SK-N-SH treated with all-trans-retinoic acid at 6 μM for 48 hours (cell line): ENCODE data around the gene BEND6.
A peak's percentile ranks its signal among the peaks of the same experiment; 100 is the strongest.

ENCODE experiments used
- ATAC-seq: fragments of 200-7000 bp; cut with Tn5 transposase; 3 replicates; pipeline ENCODE4 v1.9.1; 2020; ENCODE audit warnings: mild to moderate bottlenecking, moderate library complexity
- ARNTL ChIP-seq: fragments of 450-650 bp; formaldehyde crosslinking; IDR thresholded peaks from 2 replicates; pipeline ENCODE4 v1.5.0; 2020; ENCODE audit warnings: low read depth, mild to moderate bottlenecking, moderate library complexity, borderline replicate concordance
- BACH2 ChIP-seq: fragments of 250-450 bp; sonication (Bioruptor Pico); IDR thresholded peaks from 2 replicates; pipeline ENCODE4 v1.9.0; 2021; ENCODE audit warnings: mild to moderate bottlenecking, borderline replicate concordance
- CSDC2 ChIP-seq: fragments of 250-450 bp; sonication (Bioruptor Pico); IDR thresholded peaks from 2 replicates; pipeline ENCODE4 v1.5.0; 2020; ENCODE audit warnings: mild to moderate bottlenecking, moderate library complexity
- ESRRG ChIP-seq: fragments of 250-450 bp; sonication (Bioruptor Pico); IDR thresholded peaks from 2 replicates; pipeline ENCODE4 v1.6.1; 2021; ENCODE audit warnings: mild to moderate bottlenecking
- GLIS3 ChIP-seq: fragments of 250-450 bp; sonication (Bioruptor Pico); IDR thresholded peaks from 2 replicates; pipeline ENCODE4 v1.5.0; 2020; ENCODE audit warnings: mild to moderate bottlenecking, moderate library complexity
- ISL1 ChIP-seq: fragments of 250-450 bp; sonication (Bioruptor Pico); IDR thresholded peaks from 2 replicates; pipeline ENCODE4 v2.1.2; 2022; ENCODE audit warnings: mild to moderate bottlenecking, moderate library complexity
- OSR1 ChIP-seq: fragments of 250-450 bp; sonication (Bioruptor Pico); IDR thresholded peaks from 2 replicates; pipeline ENCODE4 v1.8.0; 2022; ENCODE audit warnings: moderate library complexity, mild to moderate bottlenecking, inconsistent platforms
- PPARA ChIP-seq: fragments of 250-450 bp; sonication (Bioruptor Pico); IDR thresholded peaks from 2 replicates; pipeline ENCODE4 v1.5.0; 2020; ENCODE audit warnings: mild to moderate bottlenecking, borderline replicate concordance
- RARB ChIP-seq: fragments of 250-450 bp; sonication (Bioruptor Pico); IDR thresholded peaks from 2 replicates; pipeline ENCODE4 v1.8.0; 2021; ENCODE audit warnings: mild to moderate bottlenecking, moderate library complexity
- SNAI2 ChIP-seq: fragments of 250-450 bp; sonication (Bioruptor Pico); IDR thresholded peaks from 2 replicates; pipeline ENCODE4 v1.5.0; 2020; ENCODE audit warnings: mild to moderate bottlenecking, moderate library complexity
- TCF4 ChIP-seq: fragments of 250-450 bp; sonication (Bioruptor Pico); IDR thresholded peaks from 2 replicates; pipeline ENCODE4 v1.8.0; 2021; ENCODE audit warnings: mild to moderate bottlenecking, moderate library complexity, borderline replicate concordance
- TOX ChIP-seq: fragments of 250-450 bp; sonication (Bioruptor Pico); IDR thresholded peaks from 2 replicates; pipeline ENCODE4 v1.8.0; 2021; ENCODE audit warnings: mild to moderate bottlenecking, moderate library complexity, borderline replicate concordance
- ZC3H10 ChIP-seq: fragments of 250-450 bp; sonication (Bioruptor Pico); IDR thresholded peaks from 2 replicates; pipeline ENCODE4 v1.5.1; 2021; ENCODE audit warnings: mild to moderate bottlenecking, moderate library complexity
- ZFP3 ChIP-seq: fragments of 250-450 bp; sonication (Bioruptor Pico); IDR thresholded peaks from 2 replicates; pipeline ENCODE4 v1.5.0; 2020; ENCODE audit warnings: mild to moderate bottlenecking, moderate library complexity
- ZFP30 ChIP-seq: fragments of 450-650 bp; formaldehyde crosslinking; IDR thresholded peaks from 2 replicates; pipeline ENCODE4 v1.5.0; 2022; ENCODE audit warnings: mild to moderate bottlenecking, moderate library complexity
- ZNF565 ChIP-seq: fragments of 450-650 bp; formaldehyde crosslinking; conservative IDR thresholded peaks from 2 replicates; pipeline ENCODE4 v1.5.0; 2020; ENCODE audit warnings: low read depth, mild to moderate bottlenecking, moderate library complexity
- ZNF8 ChIP-seq: fragments of 450-650 bp; formaldehyde crosslinking; IDR thresholded peaks from 2 replicates; pipeline ENCODE4 v1.5.0; 2020; ENCODE audit warnings: mild to moderate bottlenecking, moderate library complexity
- TF ChIP-seq, protein P1 (sequence below): fragments of 250-450 bp; sonication (Bioruptor Pico); IDR thresholded peaks from 2 replicates; pipeline ENCODE4 v1.5.1; 2021; ENCODE audit warnings: mild to moderate bottlenecking, moderate library complexity
- TF ChIP-seq, protein P2 (sequence below): fragments of 250-450 bp; sonication (Bioruptor Pico); IDR thresholded peaks from 2 replicates; pipeline ENCODE4 v1.5.0; 2020; ENCODE audit warnings: mild to moderate bottlenecking, moderate library complexity
- TF ChIP-seq, protein P3 (sequence below): fragments of 250-450 bp; sonication (Bioruptor Pico); IDR thresholded peaks from 2 replicates; pipeline ENCODE4 v1.5.1; 2020; ENCODE audit warnings: low read depth, mild to moderate bottlenecking, moderate library complexity
- TF ChIP-seq, protein P4 (sequence below): fragments of 250-450 bp; sonication (Bioruptor Pico); IDR thresholded peaks from 2 replicates; pipeline ENCODE4 v1.8.0; 2020; ENCODE audit warnings: mild to moderate bottlenecking, moderate library complexity, borderline replicate concordance
- TF ChIP-seq, protein P5 (sequence below): fragments of 250-450 bp; sonication (Bioruptor Pico); IDR thresholded peaks from 2 replicates; pipeline ENCODE4 v1.8.0; 2021; ENCODE audit warnings: low read depth, mild to moderate bottlenecking, moderate library complexity, borderline replicate concordance

BEND6 gene

DNA sequence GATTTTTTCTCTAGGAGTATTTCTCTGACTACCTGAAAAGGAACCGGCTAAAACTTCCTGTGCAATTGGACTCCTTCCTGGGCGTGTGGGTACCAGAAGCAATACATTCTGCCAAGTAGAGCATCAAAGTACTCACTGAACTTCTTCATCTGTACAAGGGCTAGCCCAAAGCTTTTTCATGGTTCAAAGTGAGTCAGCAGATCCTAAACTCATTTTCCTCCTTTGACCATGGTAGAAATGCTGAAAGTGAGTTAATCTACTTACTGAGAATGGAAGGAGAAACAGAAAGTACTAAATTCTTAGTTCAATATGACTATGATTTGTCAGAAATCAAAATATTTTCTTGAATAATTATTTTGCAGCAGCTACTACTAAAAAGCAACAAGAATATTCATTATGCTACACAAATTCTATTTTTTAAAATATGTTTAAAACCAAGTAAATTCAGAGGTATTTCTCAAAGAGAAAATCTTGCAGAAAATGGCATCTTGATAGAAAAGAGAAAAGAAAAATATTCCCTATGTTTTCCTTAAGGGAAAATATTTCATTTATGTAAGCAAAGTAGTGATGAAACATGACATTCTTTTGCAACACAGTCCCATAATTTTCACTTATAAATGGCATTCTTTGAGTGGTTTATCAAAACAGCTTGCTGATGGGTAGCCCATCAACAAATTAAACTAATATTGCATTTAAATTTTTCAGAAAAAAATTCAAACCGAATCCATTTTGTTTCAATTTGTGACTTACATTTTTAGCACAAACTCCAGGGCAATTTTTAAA lies 3.7 kb upstream of the BEND6 start:
- no peak for TF ChIP-seq TCF4 (CRISPR knock-in tag)
- TF ChIP-seq ZC3H10: peak; percentile 5; the same call in 1 of the 2 replicates
- TF ChIP-seq PPARA (CRISPR knock-in tag): no peak
- no peak for ATAC-seq

DNA sequence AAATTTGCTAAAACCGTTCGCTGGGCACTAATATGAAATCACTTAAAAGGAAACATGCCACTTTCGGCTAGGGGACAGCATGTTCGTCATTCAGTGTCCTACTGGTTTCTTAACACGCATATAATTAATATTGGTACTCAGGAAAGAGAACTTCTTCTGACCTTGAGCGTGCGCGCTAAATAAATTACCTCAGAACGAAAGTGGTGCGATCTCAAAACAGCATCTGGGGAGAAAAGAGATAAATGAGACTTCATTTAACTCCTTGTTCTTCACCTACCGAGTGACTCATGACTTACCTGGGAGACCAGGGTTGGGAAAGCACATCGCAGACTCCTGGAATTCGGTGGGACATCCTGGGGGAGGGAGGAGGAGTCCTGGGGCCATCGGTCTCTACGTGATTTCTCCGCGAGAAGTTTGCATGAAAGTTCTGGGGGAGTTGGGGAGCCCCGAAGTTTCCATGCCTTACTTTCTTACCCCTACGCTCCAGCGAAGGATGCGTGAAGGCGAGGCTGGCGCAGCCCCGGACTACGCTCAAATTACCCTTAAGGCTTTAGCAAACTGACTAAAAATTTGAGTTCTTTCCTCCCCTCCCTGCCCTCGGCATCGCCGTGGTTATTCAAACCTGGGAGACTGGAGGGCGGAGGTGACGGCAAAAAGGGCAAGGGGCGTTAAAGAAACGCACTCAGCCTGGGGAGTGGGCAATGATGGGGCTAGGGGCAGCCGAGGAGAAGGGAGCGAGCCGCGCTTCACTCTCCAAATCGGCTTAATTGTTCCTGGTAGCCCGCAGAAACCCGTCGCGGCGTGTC lies 1.1 kb upstream of the BEND6 start:
- ATAC-seq: no peak
- no peak for TF ChIP-seq TCF4 (CRISPR knock-in tag)
- no peak for TF ChIP-seq PPARA (CRISPR knock-in tag)
- no peak for TF ChIP-seq RARB (CRISPR knock-in tag)
- no peak for TF ChIP-seq ESRRG
- no peak for TF ChIP-seq BACH2 (CRISPR knock-in tag)
- TF ChIP-seq ZNF8 (CRISPR knock-in tag): no peak
- no peak for TF ChIP-seq ZC3H10
- TF ChIP-seq, protein P1, sequence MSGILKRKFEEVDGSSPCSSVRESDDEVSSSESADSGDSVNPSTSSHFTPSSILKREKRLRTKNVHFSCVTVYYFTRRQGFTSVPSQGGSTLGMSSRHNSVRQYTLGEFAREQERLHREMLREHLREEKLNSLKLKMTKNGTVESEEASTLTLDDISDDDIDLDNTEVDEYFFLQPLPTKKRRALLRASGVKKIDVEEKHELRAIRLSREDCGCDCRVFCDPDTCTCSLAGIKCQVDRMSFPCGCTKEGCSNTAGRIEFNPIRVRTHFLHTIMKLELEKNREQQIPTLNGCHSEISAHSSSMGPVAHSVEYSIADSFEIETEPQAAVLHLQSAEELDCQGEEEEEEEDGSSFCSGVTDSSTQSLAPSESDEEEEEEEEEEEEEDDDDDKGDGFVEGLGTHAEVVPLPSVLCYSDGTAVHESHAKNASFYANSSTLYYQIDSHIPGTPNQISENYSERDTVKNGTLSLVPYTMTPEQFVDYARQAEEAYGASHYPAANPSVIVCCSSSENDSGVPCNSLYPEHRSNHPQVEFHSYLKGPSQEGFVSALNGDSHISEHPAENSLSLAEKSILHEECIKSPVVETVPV (CRISPR knock-in tag): no peak
- TF ChIP-seq OSR1: no peak
- no peak for TF ChIP-seq ARNTL (CRISPR knock-in tag)
- TF ChIP-seq ISL1 (CRISPR knock-in tag): no peak
- TF ChIP-seq, protein P2, sequence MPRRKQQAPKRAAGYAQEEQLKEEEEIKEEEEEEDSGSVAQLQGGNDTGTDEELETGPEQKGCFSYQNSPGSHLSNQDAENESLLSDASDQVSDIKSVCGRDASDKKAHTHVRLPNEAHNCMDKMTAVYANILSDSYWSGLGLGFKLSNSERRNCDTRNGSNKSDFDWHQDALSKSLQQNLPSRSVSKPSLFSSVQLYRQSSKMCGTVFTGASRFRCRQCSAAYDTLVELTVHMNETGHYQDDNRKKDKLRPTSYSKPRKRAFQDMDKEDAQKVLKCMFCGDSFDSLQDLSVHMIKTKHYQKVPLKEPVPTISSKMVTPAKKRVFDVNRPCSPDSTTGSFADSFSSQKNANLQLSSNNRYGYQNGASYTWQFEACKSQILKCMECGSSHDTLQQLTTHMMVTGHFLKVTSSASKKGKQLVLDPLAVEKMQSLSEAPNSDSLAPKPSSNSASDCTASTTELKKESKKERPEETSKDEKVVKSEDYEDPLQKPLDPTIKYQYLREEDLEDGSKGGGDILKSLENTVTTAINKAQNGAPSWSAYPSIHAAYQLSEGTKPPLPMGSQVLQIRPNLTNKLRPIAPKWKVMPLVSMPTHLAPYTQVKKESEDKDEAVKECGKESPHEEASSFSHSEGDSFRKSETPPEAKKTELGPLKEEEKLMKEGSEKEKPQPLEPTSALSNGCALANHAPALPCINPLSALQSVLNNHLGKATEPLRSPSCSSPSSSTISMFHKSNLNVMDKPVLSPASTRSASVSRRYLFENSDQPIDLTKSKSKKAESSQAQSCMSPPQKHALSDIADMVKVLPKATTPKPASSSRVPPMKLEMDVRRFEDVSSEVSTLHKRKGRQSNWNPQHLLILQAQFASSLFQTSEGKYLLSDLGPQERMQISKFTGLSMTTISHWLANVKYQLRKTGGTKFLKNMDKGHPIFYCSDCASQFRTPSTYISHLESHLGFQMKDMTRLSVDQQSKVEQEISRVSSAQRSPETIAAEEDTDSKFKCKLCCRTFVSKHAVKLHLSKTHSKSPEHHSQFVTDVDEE (CRISPR knock-in tag): no peak
- no peak for TF ChIP-seq ZNF565 (CRISPR knock-in tag)
- no peak for TF ChIP-seq TOX (CRISPR knock-in tag)
- TF ChIP-seq SNAI2 (CRISPR knock-in tag): no peak
- no peak for TF ChIP-seq CSDC2
- no peak for TF ChIP-seq ZFP30 (CRISPR knock-in tag)
- TF ChIP-seq, protein P3, sequence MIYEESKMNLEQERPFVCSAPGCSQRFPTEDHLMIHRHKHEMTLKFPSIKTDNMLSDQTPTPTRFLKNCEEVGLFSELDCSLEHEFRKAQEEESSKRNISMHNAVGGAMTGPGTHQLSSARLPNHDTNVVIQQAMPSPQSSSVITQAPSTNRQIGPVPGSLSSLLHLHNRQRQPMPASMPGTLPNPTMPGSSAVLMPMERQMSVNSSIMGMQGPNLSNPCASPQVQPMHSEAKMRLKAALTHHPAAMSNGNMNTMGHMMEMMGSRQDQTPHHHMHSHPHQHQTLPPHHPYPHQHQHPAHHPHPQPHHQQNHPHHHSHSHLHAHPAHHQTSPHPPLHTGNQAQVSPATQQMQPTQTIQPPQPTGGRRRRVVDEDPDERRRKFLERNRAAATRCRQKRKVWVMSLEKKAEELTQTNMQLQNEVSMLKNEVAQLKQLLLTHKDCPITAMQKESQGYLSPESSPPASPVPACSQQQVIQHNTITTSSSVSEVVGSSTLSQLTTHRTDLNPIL (CRISPR knock-in tag): no peak

DNA sequence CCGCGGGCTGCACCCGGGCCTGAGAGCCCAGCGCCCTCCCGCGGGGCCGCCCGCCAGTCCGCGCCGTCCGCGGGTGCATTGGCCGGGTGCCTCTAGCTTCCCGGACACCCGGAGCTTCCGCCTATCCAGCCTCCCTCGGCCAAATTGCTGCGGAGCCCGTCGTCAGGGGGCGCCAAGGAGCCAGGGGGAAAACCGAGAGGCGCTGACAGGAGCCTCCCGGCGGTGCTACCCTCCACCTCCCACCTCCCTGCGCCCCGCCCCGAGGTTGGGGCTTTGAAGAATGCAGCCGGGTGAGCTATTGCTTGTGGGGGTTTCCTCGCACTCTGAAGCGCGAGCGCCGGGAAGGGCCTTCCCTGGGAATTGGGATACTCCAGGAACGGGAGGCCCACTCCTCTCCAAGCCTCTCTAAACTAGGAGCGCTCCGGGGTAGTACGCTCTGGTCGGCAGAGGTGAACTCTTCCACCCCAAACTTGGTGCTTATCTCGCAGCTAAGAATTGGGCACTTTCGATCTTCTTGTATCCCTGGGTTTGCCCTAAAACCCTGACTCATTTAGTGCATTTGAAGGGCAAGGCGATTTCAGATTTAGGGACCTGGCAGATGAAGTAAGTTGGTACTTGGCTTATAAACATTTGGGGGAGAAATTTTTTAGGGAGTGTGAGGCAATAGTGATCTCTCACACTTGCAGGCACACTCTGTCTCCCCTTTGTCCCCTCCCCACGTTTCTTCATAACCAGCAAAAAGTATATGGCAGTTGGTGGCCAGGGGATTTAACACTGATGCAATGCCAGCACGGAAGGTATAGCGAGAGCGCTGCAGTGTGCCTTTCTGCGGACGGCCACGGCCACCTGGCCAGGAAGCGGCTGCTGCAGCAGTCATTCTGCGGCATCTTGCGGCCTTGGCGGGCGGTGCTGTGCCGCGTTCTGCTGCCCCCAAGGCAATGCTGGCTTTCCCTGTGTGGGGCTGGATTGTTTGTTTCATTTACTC lies 556 bp downstream of the BEND6 start:
- ATAC-seq: peak; percentile 77
- TF ChIP-seq ISL1 (CRISPR knock-in tag) (no peak), ZFP3 (0 out of 2 replicates have a peak, but pooled peaks have one; percentile 49)
- TF ChIP-seq, all 23 proteins: peak for 1

DNA sequence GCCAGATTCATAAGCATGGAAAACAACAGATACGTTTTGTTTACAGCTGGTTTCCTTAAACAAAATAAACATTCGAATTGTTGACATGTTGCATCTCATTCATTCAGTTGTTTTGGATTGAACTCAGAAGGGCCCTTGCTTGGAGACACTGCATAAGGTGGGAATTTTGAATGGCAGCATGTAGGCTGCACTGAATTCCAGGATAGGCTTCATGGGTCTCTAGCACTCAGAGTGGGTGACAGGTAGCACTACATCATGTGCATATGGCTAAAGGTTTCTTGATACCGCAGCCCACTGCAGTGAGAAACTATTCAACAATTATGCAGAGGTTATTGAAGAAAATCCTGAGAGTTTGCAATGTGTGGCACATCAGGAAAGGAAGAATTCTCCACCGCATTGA lies 1.6 kb downstream of the BEND6 start:
- ATAC-seq: no peak

More for the DNA sequence above, 1.6 kb downstream of the BEND6 start:
- TF ChIP-seq ARNTL (CRISPR knock-in tag): no peak
- TF ChIP-seq, protein P4, sequence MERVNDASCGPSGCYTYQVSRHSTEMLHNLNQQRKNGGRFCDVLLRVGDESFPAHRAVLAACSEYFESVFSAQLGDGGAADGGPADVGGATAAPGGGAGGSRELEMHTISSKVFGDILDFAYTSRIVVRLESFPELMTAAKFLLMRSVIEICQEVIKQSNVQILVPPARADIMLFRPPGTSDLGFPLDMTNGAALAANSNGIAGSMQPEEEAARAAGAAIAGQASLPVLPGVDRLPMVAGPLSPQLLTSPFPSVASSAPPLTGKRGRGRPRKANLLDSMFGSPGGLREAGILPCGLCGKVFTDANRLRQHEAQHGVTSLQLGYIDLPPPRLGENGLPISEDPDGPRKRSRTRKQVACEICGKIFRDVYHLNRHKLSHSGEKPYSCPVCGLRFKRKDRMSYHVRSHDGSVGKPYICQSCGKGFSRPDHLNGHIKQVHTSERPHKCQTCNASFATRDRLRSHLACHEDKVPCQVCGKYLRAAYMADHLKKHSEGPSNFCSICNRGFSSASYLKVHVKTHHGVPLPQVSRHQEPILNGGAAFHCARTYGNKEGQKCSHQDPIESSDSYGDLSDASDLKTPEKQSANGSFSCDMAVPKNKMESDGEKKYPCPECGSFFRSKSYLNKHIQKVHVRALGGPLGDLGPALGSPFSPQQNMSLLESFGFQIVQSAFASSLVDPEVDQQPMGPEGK (CRISPR knock-in tag): no peak
- TF ChIP-seq RARB (CRISPR knock-in tag): no peak
- no peak for TF ChIP-seq GLIS3
- TF ChIP-seq ZFP30 (CRISPR knock-in tag): no peak
- TF ChIP-seq ZFP3: no peak
- TF ChIP-seq, protein P5, sequence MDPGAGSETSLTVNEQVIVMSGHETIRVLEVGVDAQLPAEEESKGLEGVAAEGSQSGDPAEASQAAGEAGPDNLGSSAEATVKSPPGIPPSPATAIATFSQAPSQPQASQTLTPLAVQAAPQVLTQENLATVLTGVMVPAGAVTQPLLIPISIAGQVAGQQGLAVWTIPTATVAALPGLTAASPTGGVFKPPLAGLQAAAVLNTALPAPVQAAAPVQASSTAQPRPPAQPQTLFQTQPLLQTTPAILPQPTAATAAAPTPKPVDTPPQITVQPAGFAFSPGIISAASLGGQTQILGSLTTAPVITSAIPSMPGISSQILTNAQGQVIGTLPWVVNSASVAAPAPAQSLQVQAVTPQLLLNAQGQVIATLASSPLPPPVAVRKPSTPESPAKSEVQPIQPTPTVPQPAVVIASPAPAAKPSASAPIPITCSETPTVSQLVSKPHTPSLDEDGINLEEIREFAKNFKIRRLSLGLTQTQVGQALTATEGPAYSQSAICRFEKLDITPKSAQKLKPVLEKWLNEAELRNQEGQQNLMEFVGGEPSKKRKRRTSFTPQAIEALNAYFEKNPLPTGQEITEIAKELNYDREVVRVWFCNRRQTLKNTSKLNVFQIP (CRISPR knock-in tag): no peak
- TF ChIP-seq ZC3H10: no peak
